Activated CD4-positive, alpha-beta T cell treated with anti-CD3 and anti-CD28 coated beads, Interleukin-2, amount 10 ng/mL, durations not matched to agents 7 days and 5 days (primary cell): ENCODE measurements around the gene PHF23. TPM values are rescaled to one million over a fixed set of nuclear protein-coding genes. Genes with fewer than 3 reads are reported as not detected.

Experiments
- CTCF ChIA-PET: fragments of 350-600 bp; sonication (Branson Sonifier 250); formaldehyde crosslinking; loops from one replicate; lab custom pipeline; 2021; ENCODE audit warnings: antibody characterized with exemption; lab: Charles Lee
- POLR2A ChIA-PET: fragments of 350-600 bp; sonication (Branson Sonifier 250); formaldehyde crosslinking; loops from one replicate; lab custom pipeline; 2021; ENCODE audit warnings: antibody characterized with exemption; lab: Charles Lee
- DNase-seq: peaks from one replicate; pipeline ENCODE4 v3.0.0-alpha.2; 2020
- H3K27ac Mint-ChIP-seq: one replicate; pipeline ENCODE4 v1.8.0; 2021; ENCODE audit warnings: mild to moderate bottlenecking, moderate library complexity, mixed read lengths
- H3K27me3 Mint-ChIP-seq: one replicate; pipeline ENCODE4 v1.8.0; 2021; ENCODE audit warnings: mixed read lengths
- H3K36me3 Mint-ChIP-seq: one replicate; pipeline ENCODE4 v1.8.0; 2021; ENCODE audit warnings: low read depth, mixed read lengths
- H3K4me1 Mint-ChIP-seq: one replicate; pipeline ENCODE4 v1.8.0; 2021; ENCODE audit warnings: mixed read lengths
- H3K4me3 Mint-ChIP-seq: one replicate; pipeline ENCODE4 v1.8.0; 2021; ENCODE audit warnings: mild to moderate bottlenecking, moderate library complexity, mixed read lengths
- H3K9me3 Mint-ChIP-seq: one replicate; pipeline ENCODE4 v1.8.0; 2021; ENCODE audit warnings: mixed read lengths
- total RNA-seq, 2 experiments: library from RNA; stranded (reverse); gene quantifications; one replicate each; pipeline ENCODE4 v1.2.3, GENCODE V29; 2021

PHF23 gene
- total RNA-seq, 2 experiments from 2014 or later: 55.9 to 59.2 TPM

- ChIA-PET CTCF (interaction anchor here (0.6 to 1.3 kb wide), 2 partner anchors 22 to 34 kb away, joined by 3 to 6 read pairs; no protein-coding TSS in a partner anchor), POLR2A (no interaction called here)
- no peak overlapping the region for H3K27ac Mint-ChIP-seq
- no peaks in the 10 kb centered on the region for H3K9me3 Mint-ChIP-seq
- H3K4me3 Mint-ChIP-seq: peak overlapping the region; percentile 58
- H3K36me3 Mint-ChIP-seq: peaks cover 4% of the 10 kb centered on the region
- peaks cover 33% of the 10 kb centered on the region for H3K27me3 Mint-ChIP-seq
- peaks cover 26% of the 10 kb centered on the region for H3K4me1 Mint-ChIP-seq
- no peak for DNase-seq
These were observed 24.5 kb upstream of the PHF23 start for GRCh38 chr17:7263801-7264078.

GRCh38 chr17:7262935-7263800 is 23.9 kb upstream of the PHF23 start:
- CTCF ChIA-PET: interaction anchor here (0.6 kb wide), 1 partner anchor 35 kb away, joined by 6 read pairs; no protein-coding TSS in a partner anchor
- H3K4me3 Mint-ChIP-seq: peak overlapping the region; percentile 58
- no peaks in the 10 kb centered on the region for H3K9me3 Mint-ChIP-seq
- peaks cover 33% of the 10 kb centered on the region for H3K27me3 Mint-ChIP-seq
- POLR2A ChIA-PET: no interaction called here
- DNase-seq: no peak
- peak overlapping the region; percentile 66 for H3K27ac Mint-ChIP-seq
- H3K4me1 Mint-ChIP-seq: peaks cover 26% of the 10 kb centered on the region
- peaks cover 6% of the 10 kb centered on the region for H3K36me3 Mint-ChIP-seq

- H3K36me3 Mint-ChIP-seq: peaks cover 6% of the 10 kb centered on the region
- CTCF ChIA-PET: no interaction called here
These were observed 23.1 kb upstream of the PHF23 start, which contains the start of gene CLDN7 for GRCh38 chr17:7262192-7262934. Gene CLDN7, minus strand, starts transcription at chr17:7262478. Its CDS starts 435 bp downstream, at chr17:7262043.

GRCh38 chr17:7261379-7262191 is 22.3 kb upstream of the PHF23 start:
- H3K4me3 Mint-ChIP-seq: peak overlapping the region; percentile 49

More at GRCh38 chr17:7262192-7262934, 23.1 kb upstream of the PHF23 start, which contains the start of gene CLDN7:
- DNase-seq: no peak
- peaks cover 33% of the 10 kb centered on the region for H3K27me3 Mint-ChIP-seq
- POLR2A ChIA-PET: interaction anchor here (0.5 kb wide), 1 partner anchor 87 kb away, joined by 4 read pairs; no protein-coding TSS in a partner anchor
- no peaks in the 10 kb centered on the region for H3K9me3 Mint-ChIP-seq
- peaks cover 26% of the 10 kb centered on the region for H3K4me1 Mint-ChIP-seq
- peak within 1 kb of the TSS; percentile 64 for H3K27ac Mint-ChIP-seq
- peak within 1 kb of the TSS; percentile 58 for H3K4me3 Mint-ChIP-seq

GRCh38 chr17:7260651-7261378 is 21.6 kb upstream of the PHF23 start:
- H3K36me3 Mint-ChIP-seq: peaks cover 13% of the 10 kb centered on the region
- peak overlapping the region; percentile 41 for H3K4me3 Mint-ChIP-seq
- H3K4me1 Mint-ChIP-seq: peaks cover 33% of the 10 kb centered on the region
- no peaks in the 10 kb centered on the region for H3K9me3 Mint-ChIP-seq
- H3K27me3 Mint-ChIP-seq: peaks cover 27% of the 10 kb centered on the region
- peak; percentile 39 for DNase-seq
- peak overlapping the region; percentile 31 for H3K27ac Mint-ChIP-seq
- ChIA-PET POLR2A (no interaction called here), CTCF (no interaction called here)

More at GRCh38 chr17:7261379-7262191, 22.3 kb upstream of the PHF23 start:
- H3K27me3 Mint-ChIP-seq: peaks cover 30% of the 10 kb centered on the region
- DNase-seq: no peak
- H3K9me3 Mint-ChIP-seq: no peaks in the 10 kb centered on the region
- H3K36me3 Mint-ChIP-seq: peaks cover 9% of the 10 kb centered on the region
- H3K27ac Mint-ChIP-seq: no peak overlapping the region
- POLR2A ChIA-PET: interaction anchor here (0.5 kb wide), 1 partner anchor 88 kb away, joined by 4 read pairs; no protein-coding TSS in a partner anchor
- CTCF ChIA-PET: no interaction called here
- peaks cover 29% of the 10 kb centered on the region for H3K4me1 Mint-ChIP-seq

- Mint-ChIP-seq H3K27me3 (peaks cover 27% of the 10 kb centered on the region), H3K4me3 (no peak overlapping the region), H3K9me3 (no peaks in the 10 kb centered on the region), H3K36me3 (peaks cover 13% of the 10 kb centered on the region), H3K27ac (no peak overlapping the region), H3K4me1 (peaks cover 33% of the 10 kb centered on the region)
- ChIA-PET CTCF (interaction anchor here (1.0 kb wide), 1 partner anchor 64 kb away, joined by 5 read pairs; no protein-coding TSS in a partner anchor), POLR2A (interaction anchor here (1.1 kb wide), 1 partner anchor 11 kb away, joined by 3 read pairs; no protein-coding TSS in a partner anchor)
- DNase-seq: no peak
These were observed 20.9 kb upstream of the PHF23 start for GRCh38 chr17:7260151-7260550.

- Mint-ChIP-seq H3K4me1 (peaks cover 37% of the 10 kb centered on the region), H3K27me3 (peaks cover 26% of the 10 kb centered on the region), H3K4me3 (no peak overlapping the region), H3K27ac (no peak overlapping the region), H3K9me3 (no peaks in the 10 kb centered on the region), H3K36me3 (peaks cover 17% of the 10 kb centered on the region)
- ChIA-PET CTCF (interaction anchor here (0.7 to 1.0 kb wide), 2 partner anchors 22 to 65 kb away, joined by 3 to 5 read pairs; no protein-coding TSS in a partner anchor), POLR2A (interaction anchor here (1.1 kb wide), 1 partner anchor 10 kb away, joined by 3 read pairs; no protein-coding TSS in a partner anchor)
- no peak for DNase-seq
These were observed 20.3 kb upstream of the PHF23 start for GRCh38 chr17:7259555-7259889.

- POLR2A ChIA-PET: interaction anchor here (1.1 kb wide), 1 partner anchor 10 kb away, joined by 3 read pairs; no protein-coding TSS in a partner anchor
- H3K27ac Mint-ChIP-seq: no peak overlapping the region
- CTCF ChIA-PET: interaction anchor here (0.6 to 1.0 kb wide), 3 partner anchors 21 to 140 kb away, joined by 3 to 5 read pairs (median 3); no protein-coding TSS in a partner anchor
These were observed 19.7 kb upstream of the PHF23 start for GRCh38 chr17:7258731-7259554.

GRCh38 chr17:7256766-7257456 is 17.7 kb upstream of the PHF23 start:
- Mint-ChIP-seq H3K4me3 (no peak overlapping the region), H3K9me3 (no peaks in the 10 kb centered on the region), H3K4me1 (peaks cover 34% of the 10 kb centered on the region), H3K27me3 (peaks cover 3% of the 10 kb centered on the region), H3K27ac (no peak overlapping the region), H3K36me3 (peaks cover 24% of the 10 kb centered on the region)
- CTCF ChIA-PET: interaction anchor here (0.6 to 1.2 kb wide), 5 partner anchors 10 to 37 kb away, joined by 3 read pairs; no protein-coding TSS in a partner anchor
- POLR2A ChIA-PET: no interaction called here
- DNase-seq: no peak

More at GRCh38 chr17:7258731-7259554, 19.7 kb upstream of the PHF23 start:
- no peak overlapping the region for H3K4me3 Mint-ChIP-seq
- peaks cover 23% of the 10 kb centered on the region for H3K36me3 Mint-ChIP-seq
- peaks cover 20% of the 10 kb centered on the region for H3K27me3 Mint-ChIP-seq
- H3K4me1 Mint-ChIP-seq: peaks cover 38% of the 10 kb centered on the region
- H3K9me3 Mint-ChIP-seq: no peaks in the 10 kb centered on the region
- no peak for DNase-seq

GRCh38 chr17:7254511-7254910 is 15.3 kb upstream of the PHF23 start:
- no peak for DNase-seq
- ChIA-PET CTCF (interaction anchor here (0.6 to 1.1 kb wide), 4 partner anchors 8 to 432 kb away, joined by 3 to 5 read pairs (median 3); partner anchors contain the start of gene TP53), POLR2A (no interaction called here)
- peak overlapping the region; percentile 32 for H3K4me3 Mint-ChIP-seq
- H3K4me1 Mint-ChIP-seq: peaks cover 36% of the 10 kb centered on the region
- peak overlapping the region; percentile 50 for H3K27ac Mint-ChIP-seq
- no peaks in the 10 kb centered on the region for H3K27me3 Mint-ChIP-seq
- H3K36me3 Mint-ChIP-seq: peaks cover 22% of the 10 kb centered on the region
- H3K9me3 Mint-ChIP-seq: no peaks in the 10 kb centered on the region
